A172 (cell line): Measurements from ENCODE around the gene HIPK3. TPM values are rescaled to one million over a fixed set of nuclear protein-coding genes. Genes with fewer than 3 reads are reported as not detected.
"Not testable (repeated sequence)": the region's sequence is repeated elsewhere in the genome, so short reads cannot be mapped to it uniquely, and the experiment has no call there.

Experiments used
- DNase-seq: peaks from one replicate; pipeline ENCODE4 v3.0.0-alpha.2; 2015; ENCODE audit warnings: low spot score
- total RNA-seq: library from RNA; depleted of rRNA; stranded (reverse); fragments of >200 nt; shearing (Covaris generic); gene quantifications from 2 replicates; pipeline ENCODE4 v1.2.3, GENCODE V29; 2014; rRNA removed

HIPK3 gene
- 48.7 and 50.5 TPM in 2 replicates for total RNA-seq

- DNase-seq, result peak; percentile 46
These were observed at the start of gene HIPK3 for GRCh38 chr11:33257160-33257896. Gene HIPK3, plus strand, starts transcription at chr11:33257381.

- DNase-seq, result no peak
These were observed 49.7 kb upstream of the HIPK3 start for GRCh38 chr11:33207408-33207985.

GRCh38 chr11:33208150-33208549 lies 49.0 kb upstream of the HIPK3 start:
- DNase-seq, result no peak

- DNase-seq, result no peak
These were observed 46.0 kb upstream of the HIPK3 start for GRCh38 chr11:33211153-33211552.

GRCh38 chr11:33211580-33211979 lies 45.6 kb upstream of the HIPK3 start:
- DNase-seq, result no peak

GRCh38 chr11:33214187-33214586 lies 43.0 kb upstream of the HIPK3 start:
- DNase-seq, result no peak

GRCh38 chr11:33214767-33215166 lies 42.4 kb upstream of the HIPK3 start:
- no peak for DNase-seq

GRCh38 chr11:33216676-33217075 lies 40.5 kb upstream of the HIPK3 start:
- DNase-seq, result not testable (repeated sequence)

- no peak for DNase-seq
These were observed 35.0 kb upstream of the HIPK3 start for GRCh38 chr11:33222052-33222750.

- no peak for DNase-seq
These were observed 31.8 kb upstream of the HIPK3 start for GRCh38 chr11:33225371-33225770.

- DNase-seq, result no peak
These were observed 29.5 kb upstream of the HIPK3 start for GRCh38 chr11:33227578-33228261.

- no peak for DNase-seq
These were observed 22.6 kb upstream of the HIPK3 start for GRCh38 chr11:33234397-33235190.

- no peak for DNase-seq
These were observed 20.1 kb upstream of the HIPK3 start for GRCh38 chr11:33237039-33237597.

GRCh38 chr11:33242575-33242974 lies 14.6 kb upstream of the HIPK3 start:
- DNase-seq, result no peak

GRCh38 chr11:33243654-33244053 lies 13.5 kb upstream of the HIPK3 start:
- not testable (repeated sequence) for DNase-seq

GRCh38 chr11:33248416-33248971 lies 8.7 kb upstream of the HIPK3 start:
- no peak for DNase-seq

GRCh38 chr11:33256031-33256812 lies 959 bp upstream of the HIPK3 start:
- peak; percentile 24 for DNase-seq

GRCh38 chr11:33256813-33257159 lies 395 bp upstream of the HIPK3 start:
- DNase-seq, result no peak

- peak; percentile 57 for DNase-seq
These were observed 883 bp downstream of the HIPK3 start for GRCh38 chr11:33257897-33258630.
